Esophagus squamous epithelium (tissue), 4 donors: ENCODE measurements around the gene REEP6.

Experiments used
- POLR2A ChIP-seq, 4 donors: fragments of 450-650 bp; IDR thresholded peaks; one replicate each; pipeline ENCODE4 v1.6.1; 2017; ENCODE audit warnings: antibody characterized with exemption in 4 of 4, mild to moderate bottlenecking in 4 of 4, moderate library complexity in 3 of 4
- TF ChIP-seq, protein P1 (sequence below), 6 experiments: fragments of 450-650 bp in 4 of 6; fragments of 200-600 bp in 2 of 6; sonication (generic) in 2 of 6; IDR thresholded peaks; one replicate each; pipeline ENCODE4 v1.5.1; 2016 to 2019; ENCODE audit warnings: antibody characterized with exemption in 6 of 6, mild to moderate bottlenecking in 4 of 6, moderate library complexity in 4 of 6

DNA sequence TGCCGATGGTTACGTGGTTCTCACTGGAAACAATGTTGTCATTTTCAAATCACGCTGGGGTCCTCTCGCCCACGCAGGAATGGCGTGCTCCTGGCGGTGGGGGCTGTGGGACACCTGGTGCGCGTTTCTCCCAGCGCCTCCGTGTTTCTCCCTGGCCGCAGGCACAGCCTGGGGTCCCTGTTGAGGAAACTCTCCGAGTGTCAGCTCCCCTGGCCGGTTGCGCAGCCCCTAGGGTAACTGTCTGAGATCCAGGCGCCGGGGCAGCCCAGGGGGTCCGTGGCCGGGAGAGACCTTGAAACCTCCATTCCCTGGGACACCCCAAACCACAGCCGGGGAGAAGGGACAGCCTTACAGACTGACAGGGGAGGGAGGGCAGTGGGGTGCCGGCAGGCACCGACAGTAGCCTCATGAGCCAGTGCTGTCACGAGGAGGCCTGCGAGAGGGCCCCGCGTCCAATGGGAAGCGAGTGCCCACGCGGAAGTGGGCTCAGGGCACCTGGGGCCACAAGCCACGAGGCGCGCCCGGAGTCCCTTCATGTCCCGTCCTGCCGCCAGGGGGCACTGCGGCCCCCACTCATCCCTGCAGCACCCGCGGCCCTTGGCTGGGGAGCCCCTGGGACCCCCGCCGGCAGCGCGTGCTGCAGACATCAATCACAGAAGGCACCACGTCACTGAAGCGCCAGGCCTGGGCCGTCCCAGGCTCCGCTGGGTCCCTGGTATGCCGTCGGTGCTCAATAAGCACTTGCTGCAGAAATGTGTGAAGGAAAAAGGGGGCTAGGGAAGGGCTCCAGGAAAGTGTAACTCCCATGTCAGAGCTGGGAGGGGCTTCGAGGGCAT lies 12.3 kb downstream of the REEP6 start:
- TF ChIP-seq, protein P1, sequence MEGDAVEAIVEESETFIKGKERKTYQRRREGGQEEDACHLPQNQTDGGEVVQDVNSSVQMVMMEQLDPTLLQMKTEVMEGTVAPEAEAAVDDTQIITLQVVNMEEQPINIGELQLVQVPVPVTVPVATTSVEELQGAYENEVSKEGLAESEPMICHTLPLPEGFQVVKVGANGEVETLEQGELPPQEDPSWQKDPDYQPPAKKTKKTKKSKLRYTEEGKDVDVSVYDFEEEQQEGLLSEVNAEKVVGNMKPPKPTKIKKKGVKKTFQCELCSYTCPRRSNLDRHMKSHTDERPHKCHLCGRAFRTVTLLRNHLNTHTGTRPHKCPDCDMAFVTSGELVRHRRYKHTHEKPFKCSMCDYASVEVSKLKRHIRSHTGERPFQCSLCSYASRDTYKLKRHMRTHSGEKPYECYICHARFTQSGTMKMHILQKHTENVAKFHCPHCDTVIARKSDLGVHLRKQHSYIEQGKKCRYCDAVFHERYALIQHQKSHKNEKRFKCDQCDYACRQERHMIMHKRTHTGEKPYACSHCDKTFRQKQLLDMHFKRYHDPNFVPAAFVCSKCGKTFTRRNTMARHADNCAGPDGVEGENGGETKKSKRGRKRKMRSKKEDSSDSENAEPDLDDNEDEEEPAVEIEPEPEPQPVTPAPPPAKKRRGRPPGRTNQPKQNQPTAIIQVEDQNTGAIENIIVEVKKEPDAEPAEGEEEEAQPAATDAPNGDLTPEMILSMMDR (IDR thresholded peaks at IDR 0.05): peak; percentile 52 to 79 (median 66)
- no peak for TF ChIP-seq POLR2A (IDR thresholded peaks at IDR 0.05)
